HepG2 (cell line): ENCODE data around the gene GGT1.
A peak's percentile ranks its signal among the peaks of the same experiment; 100 is the strongest.

Source experiments
- ARNT ChIP-seq: fragments of 450-650 bp; IDR thresholded peaks from 2 replicates; pipeline ENCODE4 v1.6.1; 2017
- MYC ChIP-seq: sonication (generic); formaldehyde crosslinking; IDR thresholded peaks from 2 replicates; pipeline ENCODE4 v1.9.0; 2021; ENCODE audit warnings: missing genetic modification reagents, borderline replicate concordance
- PAX8 ChIP-seq: sonication (generic); formaldehyde crosslinking; IDR thresholded peaks from 2 replicates; pipeline ENCODE4 v1.8.0; 2022; ENCODE audit warnings: mild to moderate bottlenecking, missing genetic modification reagents, borderline replicate concordance
- POLR2AphosphoS5 ChIP-seq: IDR thresholded peaks from 2 replicates; pipeline ENCODE4 v1.6.1; 2012; ENCODE audit warnings: low read depth, low read length
- PRPF4 ChIP-seq: fragments of 200-400 bp; formaldehyde crosslinking; IDR thresholded peaks from 2 replicates; pipeline ENCODE4 v1.6.1; 2016; ENCODE audit warnings: low read length, low read depth; ENCODE audit not compliant: poor library complexity, severe bottlenecking
- ZBTB20 ChIP-seq: sonication (generic); formaldehyde crosslinking; IDR thresholded peaks from 2 replicates; pipeline ENCODE4 v1.8.1; 2023; ENCODE audit warnings: missing genetic modification reagents, low read depth, mild to moderate bottlenecking, borderline replicate concordance
- ZIK1 ChIP-seq: sonication (generic); formaldehyde crosslinking; IDR thresholded peaks from 2 replicates; pipeline ENCODE4 v1.5.0; 2020; ENCODE audit warnings: mild to moderate bottlenecking, low read depth, missing genetic modification reagents, borderline replicate concordance
- ZNF256 ChIP-seq: sonication (generic); formaldehyde crosslinking; conservative IDR thresholded peaks from 2 replicates; pipeline ENCODE4 v1.4.0; 2020; ENCODE audit warnings: missing genetic modification reagents
- ZNF3 ChIP-seq: IDR thresholded peaks from 2 replicates; pipeline ENCODE4 v1.7.0; 2017; ENCODE audit warnings: inconsistent platforms
- ZNF557 ChIP-seq: sonication (generic); formaldehyde crosslinking; IDR thresholded peaks from 2 replicates; pipeline ENCODE4 v1.4.0; 2020; ENCODE audit warnings: missing genetic modification reagents
- TF ChIP-seq, protein P1 (sequence below): sonication (generic); formaldehyde crosslinking; IDR thresholded peaks from 2 replicates; pipeline ENCODE4 v1.5.1; 2020; ENCODE audit warnings: mild to moderate bottlenecking, moderate library complexity, missing genetic modification reagents
- TF ChIP-seq, protein P2 (sequence below): sonication (generic); formaldehyde crosslinking; IDR thresholded peaks from 2 replicates; pipeline ENCODE4 v1.5.0; 2020; ENCODE audit warnings: mild to moderate bottlenecking, missing genetic modification reagents, moderate library complexity
- TF ChIP-seq, protein P3 (sequence below): sonication (generic); formaldehyde crosslinking; IDR thresholded peaks from 2 replicates; pipeline ENCODE4 v1.9.0; 2021; ENCODE audit warnings: missing genetic modification reagents, mild to moderate bottlenecking, borderline replicate concordance
- TF ChIP-seq, protein P4 (sequence below): sonication (generic); formaldehyde crosslinking; IDR thresholded peaks from 2 replicates; pipeline ENCODE4 v1.4.0; 2020; ENCODE audit warnings: mild to moderate bottlenecking, missing genetic modification reagents

DNA sequence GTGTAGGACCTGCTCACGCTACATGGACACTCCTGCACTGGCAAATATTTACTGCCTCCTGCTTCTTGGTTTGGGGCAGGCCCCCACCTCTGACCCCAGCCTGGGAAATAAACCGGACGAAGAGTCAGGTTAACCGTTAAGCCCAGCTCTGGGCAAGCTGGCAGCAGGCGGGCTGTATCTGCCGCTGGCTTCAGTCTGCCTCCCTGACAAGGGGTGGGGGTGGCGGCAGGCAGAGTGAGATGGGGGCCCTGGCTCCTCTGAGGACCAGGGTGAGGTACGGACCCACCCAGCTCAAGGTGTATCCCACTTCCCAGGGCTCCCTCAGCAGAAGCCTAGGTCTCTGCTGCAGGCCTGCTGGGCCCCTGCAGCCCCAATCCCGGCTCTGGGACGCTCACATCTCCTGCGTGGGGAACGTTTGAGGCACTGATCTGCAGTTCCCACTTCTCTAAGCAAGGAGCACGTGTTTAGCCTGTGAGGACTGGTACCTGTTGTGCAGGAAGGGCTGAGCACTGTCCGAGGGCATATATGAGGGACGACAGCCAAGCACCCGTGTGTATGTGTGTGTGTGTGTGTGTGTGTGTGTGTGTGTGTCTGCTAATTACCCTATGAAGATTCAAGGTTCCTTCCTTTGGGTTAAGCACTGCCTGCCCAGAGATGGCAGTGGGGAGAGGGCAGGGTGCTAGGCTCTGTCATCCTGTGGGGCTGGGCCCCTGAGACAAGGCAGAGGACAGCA is 9.0 kb upstream of the GGT1 start:
- TF ChIP-seq, protein P1, sequence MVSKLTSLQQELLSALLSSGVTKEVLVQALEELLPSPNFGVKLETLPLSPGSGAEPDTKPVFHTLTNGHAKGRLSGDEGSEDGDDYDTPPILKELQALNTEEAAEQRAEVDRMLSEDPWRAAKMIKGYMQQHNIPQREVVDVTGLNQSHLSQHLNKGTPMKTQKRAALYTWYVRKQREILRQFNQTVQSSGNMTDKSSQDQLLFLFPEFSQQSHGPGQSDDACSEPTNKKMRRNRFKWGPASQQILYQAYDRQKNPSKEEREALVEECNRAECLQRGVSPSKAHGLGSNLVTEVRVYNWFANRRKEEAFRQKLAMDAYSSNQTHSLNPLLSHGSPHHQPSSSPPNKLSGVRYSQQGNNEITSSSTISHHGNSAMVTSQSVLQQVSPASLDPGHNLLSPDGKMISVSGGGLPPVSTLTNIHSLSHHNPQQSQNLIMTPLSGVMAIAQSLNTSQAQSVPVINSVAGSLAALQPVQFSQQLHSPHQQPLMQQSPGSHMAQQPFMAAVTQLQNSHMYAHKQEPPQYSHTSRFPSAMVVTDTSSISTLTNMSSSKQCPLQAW (CRISPR knock-in tag): 0 out of 2 replicates have a peak, but pooled peaks have one; percentile 46
- peak; percentile 49; the same call in 1 of the 2 replicates for TF ChIP-seq ZBTB20
- TF ChIP-seq ARNT: no peak
- TF ChIP-seq, protein P2, sequence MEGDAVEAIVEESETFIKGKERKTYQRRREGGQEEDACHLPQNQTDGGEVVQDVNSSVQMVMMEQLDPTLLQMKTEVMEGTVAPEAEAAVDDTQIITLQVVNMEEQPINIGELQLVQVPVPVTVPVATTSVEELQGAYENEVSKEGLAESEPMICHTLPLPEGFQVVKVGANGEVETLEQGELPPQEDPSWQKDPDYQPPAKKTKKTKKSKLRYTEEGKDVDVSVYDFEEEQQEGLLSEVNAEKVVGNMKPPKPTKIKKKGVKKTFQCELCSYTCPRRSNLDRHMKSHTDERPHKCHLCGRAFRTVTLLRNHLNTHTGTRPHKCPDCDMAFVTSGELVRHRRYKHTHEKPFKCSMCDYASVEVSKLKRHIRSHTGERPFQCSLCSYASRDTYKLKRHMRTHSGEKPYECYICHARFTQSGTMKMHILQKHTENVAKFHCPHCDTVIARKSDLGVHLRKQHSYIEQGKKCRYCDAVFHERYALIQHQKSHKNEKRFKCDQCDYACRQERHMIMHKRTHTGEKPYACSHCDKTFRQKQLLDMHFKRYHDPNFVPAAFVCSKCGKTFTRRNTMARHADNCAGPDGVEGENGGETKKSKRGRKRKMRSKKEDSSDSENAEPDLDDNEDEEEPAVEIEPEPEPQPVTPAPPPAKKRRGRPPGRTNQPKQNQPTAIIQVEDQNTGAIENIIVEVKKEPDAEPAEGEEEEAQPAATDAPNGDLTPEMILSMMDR (CRISPR knock-in tag): no peak
- peak; percentile 61 for TF ChIP-seq MYC (CRISPR knock-in tag)
- no peak for TF ChIP-seq PAX8 (CRISPR knock-in tag)
- TF ChIP-seq ZNF557 (CRISPR knock-in tag): no peak
- TF ChIP-seq PRPF4: no peak
- TF ChIP-seq POLR2AphosphoS5: peak; percentile 69
- TF ChIP-seq, protein P3, sequence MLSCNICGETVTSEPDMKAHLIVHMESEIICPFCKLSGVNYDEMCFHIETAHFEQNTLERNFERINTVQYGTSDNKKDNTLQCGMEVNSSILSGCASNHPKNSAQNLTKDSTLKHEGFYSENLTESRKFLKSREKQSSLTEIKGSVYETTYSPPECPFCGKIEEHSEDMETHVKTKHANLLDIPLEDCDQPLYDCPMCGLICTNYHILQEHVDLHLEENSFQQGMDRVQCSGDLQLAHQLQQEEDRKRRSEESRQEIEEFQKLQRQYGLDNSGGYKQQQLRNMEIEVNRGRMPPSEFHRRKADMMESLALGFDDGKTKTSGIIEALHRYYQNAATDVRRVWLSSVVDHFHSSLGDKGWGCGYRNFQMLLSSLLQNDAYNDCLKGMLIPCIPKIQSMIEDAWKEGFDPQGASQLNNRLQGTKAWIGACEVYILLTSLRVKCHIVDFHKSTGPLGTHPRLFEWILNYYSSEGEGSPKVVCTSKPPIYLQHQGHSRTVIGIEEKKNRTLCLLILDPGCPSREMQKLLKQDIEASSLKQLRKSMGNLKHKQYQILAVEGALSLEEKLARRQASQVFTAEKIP (CRISPR knock-in tag): no peak
- TF ChIP-seq, protein P4, sequence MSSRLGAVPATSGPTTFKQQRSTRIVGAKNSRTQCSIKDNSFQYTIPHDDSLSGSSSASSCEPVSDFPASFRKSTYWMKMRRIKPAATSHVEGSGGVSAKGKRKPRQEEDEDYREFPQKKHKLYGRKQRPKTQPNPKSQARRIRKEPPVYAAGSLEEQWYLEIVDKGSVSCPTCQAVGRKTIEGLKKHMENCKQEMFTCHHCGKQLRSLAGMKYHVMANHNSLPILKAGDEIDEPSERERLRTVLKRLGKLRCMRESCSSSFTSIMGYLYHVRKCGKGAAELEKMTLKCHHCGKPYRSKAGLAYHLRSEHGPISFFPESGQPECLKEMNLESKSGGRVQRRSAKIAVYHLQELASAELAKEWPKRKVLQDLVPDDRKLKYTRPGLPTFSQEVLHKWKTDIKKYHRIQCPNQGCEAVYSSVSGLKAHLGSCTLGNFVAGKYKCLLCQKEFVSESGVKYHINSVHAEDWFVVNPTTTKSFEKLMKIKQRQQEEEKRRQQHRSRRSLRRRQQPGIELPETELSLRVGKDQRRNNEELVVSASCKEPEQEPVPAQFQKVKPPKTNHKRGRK (CRISPR knock-in tag): no peak
- TF ChIP-seq ZNF3 (CRISPR knock-in tag): no peak
- TF ChIP-seq ZIK1 (CRISPR knock-in tag): no peak
- TF ChIP-seq ZNF256: no peak
